ENCODE results near the gene SNUPN.

SNUPN gene

GRCh38 chr15:75641603-75642002 lies 16.1 kb upstream of the SNUPN start:
- 100% methylated on average over 1 of the region's 5 CpGs for WGBS (ENCODE audit: insufficient coverage)
- no peak overlapping the region for H3K4me3 ChIP-seq (ENCODE audit: control insufficient read depth in 1 of 7, extremely low read depth in 1 of 7, insufficient read depth in 4 of 7, low read depth in 2 of 7, low read length in 6 of 7)
- peaks cover 0 to 6% (median 0%) of the 10 kb centered on the region in 5 experiments for H3K27me3 ChIP-seq (replicated peaks in 2 of 5; ENCODE audit: control insufficient read depth in 4 of 5, insufficient read depth in 5 of 5, low read length in 4 of 5)
- H3K9me3 ChIP-seq (ENCODE audit: control extremely low read depth in 1 of 5, control insufficient read depth in 4 of 5, insufficient read depth in 2 of 5, low read depth in 1 of 5, low read length in 4 of 5), result no peaks in the 10 kb centered on the region
- H3K36me3 ChIP-seq (ENCODE audit: control insufficient read depth in 4 of 4, insufficient read depth in 4 of 4, low read length in 3 of 4), result peaks cover 0 to 13% (median 4%) of the 10 kb centered on the region in 4 experiments
- H3K27ac ChIP-seq (ENCODE audit: insufficient read depth in 1 of 2, low read depth in 1 of 2, low read length in 2 of 2, poor library complexity in 1 of 2, severe bottlenecking in 2 of 2), result no peak overlapping the region
- ChIA-PET CTCF (interaction anchor here (1.0 to 5.3 kb wide), 8 partner anchors 12 to 274 kb away, joined by 3 to 31 read pairs (median 4); partner anchors contain the start of gene SNUPN), POLR2A (interaction anchor here (3.5 kb wide), 1 partner anchor 15 kb away, joined by 17 read pairs; the partner anchor contains the start of gene SNUPN)
- DNase-seq, result peak in 2 of 3 donors; percentile 14 to 27
- H3K4me1 ChIP-seq (ENCODE audit: control extremely low read depth in 1 of 4, control insufficient read depth in 4 of 4, insufficient read depth in 4 of 4, low read length in 3 of 4), result peaks cover 10 to 41% (median 28%) of the 10 kb centered on the region in 4 experiments

GRCh38 chr15:75641179-75641503 lies 15.6 kb upstream of the SNUPN start:
- peak overlapping the region in 1 of 2 experiments; percentile 86 for H3K27ac ChIP-seq (ENCODE audit: insufficient read depth in 1 of 2, low read depth in 1 of 2, low read length in 2 of 2, poor library complexity in 1 of 2, severe bottlenecking in 2 of 2)
- peaks cover 0 to 13% (median 4%) of the 10 kb centered on the region in 4 experiments for H3K36me3 ChIP-seq (ENCODE audit: control insufficient read depth in 4 of 4, insufficient read depth in 4 of 4, low read length in 3 of 4)
- 70% methylated on average over 2 of the region's 4 CpGs for WGBS (ENCODE audit: insufficient coverage)
- ChIA-PET POLR2A (interaction anchor here (1.4 to 3.5 kb wide), 2 partner anchors 15 to 187 kb away, joined by 4 to 17 read pairs; partner anchors contain the start of gene SNUPN), CTCF (interaction anchor here (0.8 to 5.3 kb wide), 8 partner anchors 14 to 273 kb away, joined by 3 to 31 read pairs (median 4); partner anchors contain the start of genes PTPN9 and SNUPN)
- no peaks in the 10 kb centered on the region for H3K9me3 ChIP-seq (ENCODE audit: control extremely low read depth in 1 of 5, control insufficient read depth in 4 of 5, insufficient read depth in 2 of 5, low read depth in 1 of 5, low read length in 4 of 5)
- H3K4me3 ChIP-seq (ENCODE audit: control insufficient read depth in 1 of 7, extremely low read depth in 1 of 7, insufficient read depth in 4 of 7, low read depth in 2 of 7, low read length in 6 of 7), result peak overlapping the region in 2 of 7 experiments; percentile 98 to 99
- peaks cover 10 to 37% (median 27%) of the 10 kb centered on the region in 4 experiments for H3K4me1 ChIP-seq (ENCODE audit: control extremely low read depth in 1 of 4, control insufficient read depth in 4 of 4, insufficient read depth in 4 of 4, low read length in 3 of 4)
- H3K27me3 ChIP-seq (replicated peaks in 2 of 5; ENCODE audit: control insufficient read depth in 4 of 5, insufficient read depth in 5 of 5, low read length in 4 of 5), result peaks cover 0 to 3% (median 0%) of the 10 kb centered on the region in 5 experiments
- DNase-seq, result peak in 1 of 3 donors; percentile 67

- H3K4me3 ChIP-seq (ENCODE audit: control insufficient read depth in 1 of 7, extremely low read depth in 1 of 7, insufficient read depth in 4 of 7, low read depth in 2 of 7, low read length in 6 of 7), result peak overlapping the region; percentile 45 to 99 (median 84)
- no peaks in the 10 kb centered on the region for H3K27me3 ChIP-seq (replicated peaks in 2 of 5; ENCODE audit: control insufficient read depth in 4 of 5, insufficient read depth in 5 of 5, low read length in 4 of 5)
- peak; percentile 80 to 89 (median 85) for DNase-seq
- H3K27ac ChIP-seq (ENCODE audit: insufficient read depth in 1 of 2, low read depth in 1 of 2, low read length in 2 of 2, poor library complexity in 1 of 2, severe bottlenecking in 2 of 2), result peak overlapping the region; percentile 54 to 86
- peaks cover 10 to 37% (median 27%) of the 10 kb centered on the region in 4 experiments for H3K4me1 ChIP-seq (ENCODE audit: control extremely low read depth in 1 of 4, control insufficient read depth in 4 of 4, insufficient read depth in 4 of 4, low read length in 3 of 4)
- WGBS (ENCODE audit: insufficient coverage), result 0% methylated on average over 11 of the region's 17 CpGs
- POLR2A ChIA-PET, result interaction anchor here (1.4 to 3.5 kb wide), 2 partner anchors 14 to 187 kb away, joined by 4 to 17 read pairs; partner anchors contain the start of gene SNUPN
- H3K36me3 ChIP-seq (ENCODE audit: control insufficient read depth in 4 of 4, insufficient read depth in 4 of 4, low read length in 3 of 4), result peaks cover 0 to 13% (median 4%) of the 10 kb centered on the region in 4 experiments
- H3K9me3 ChIP-seq (ENCODE audit: control extremely low read depth in 1 of 5, control insufficient read depth in 4 of 5, insufficient read depth in 2 of 5, low read depth in 1 of 5, low read length in 4 of 5), result no peaks in the 10 kb centered on the region
- CTCF ChIA-PET, result interaction anchor here (0.8 to 5.3 kb wide), 14 partner anchors 11 to 273 kb away, joined by 3 to 31 read pairs (median 4); partner anchors contain the start of genes MAN2C1, PTPN9, SIN3A and SNUPN
Measured at GRCh38 chr15:75640483-75641178, 15.1 kb upstream of the SNUPN start.

- H3K27ac ChIP-seq (ENCODE audit: insufficient read depth in 1 of 2, low read depth in 1 of 2, low read length in 2 of 2, poor library complexity in 1 of 2, severe bottlenecking in 2 of 2), result peak within 1 kb of the TSS; percentile 54 to 86
- peak; percentile 97 to 99 (median 99) for DNase-seq
- CTCF ChIA-PET, result interaction anchor here (0.8 to 5.3 kb wide), 15 partner anchors 10 to 272 kb away, joined by 3 to 31 read pairs (median 4); partner anchors contain the start of genes MAN2C1, PTPN9, SIN3A and SNUPN
- no peaks in the 10 kb centered on the region for H3K27me3 ChIP-seq (replicated peaks in 2 of 5; ENCODE audit: control insufficient read depth in 4 of 5, insufficient read depth in 5 of 5, low read length in 4 of 5)
- H3K36me3 ChIP-seq (ENCODE audit: control insufficient read depth in 4 of 4, insufficient read depth in 4 of 4, low read length in 3 of 4), result peaks cover 0 to 13% (median 4%) of the 10 kb centered on the region in 4 experiments
- peaks cover 10 to 37% (median 27%) of the 10 kb centered on the region in 4 experiments for H3K4me1 ChIP-seq (ENCODE audit: control extremely low read depth in 1 of 4, control insufficient read depth in 4 of 4, insufficient read depth in 4 of 4, low read length in 3 of 4)
- WGBS (ENCODE audit: insufficient coverage), result under 1% methylated on average over 74 of the region's 83 CpGs
- POLR2A ChIA-PET, result interaction anchor here (0.9 to 3.5 kb wide), 3 partner anchors 14 to 186 kb away, joined by 4 to 17 read pairs (median 4); partner anchors contain the start of gene SNUPN
- no peaks in the 10 kb centered on the region for H3K9me3 ChIP-seq (ENCODE audit: control extremely low read depth in 1 of 5, control insufficient read depth in 4 of 5, insufficient read depth in 2 of 5, low read depth in 1 of 5, low read length in 4 of 5)
- H3K4me3 ChIP-seq (ENCODE audit: control insufficient read depth in 1 of 7, extremely low read depth in 1 of 7, insufficient read depth in 4 of 7, low read depth in 2 of 7, low read length in 6 of 7), result peak within 1 kb of the TSS; percentile 77 to 99 (median 84)
Measured at GRCh38 chr15:75639709-75640482, 14.4 kb upstream of the SNUPN start, which contains the start of gene IMP3. Gene IMP3, minus strand, starts transcription at chr15:75640224. Its CDS starts 56 bp downstream, at chr15:75640168.

GRCh38 chr15:75639191-75639708 lies 13.7 kb upstream of the SNUPN start:
- Histone ChIP-seq H3K27me3 (replicated peaks in 2 of 5; ENCODE audit: control insufficient read depth in 4 of 5, insufficient read depth in 5 of 5, low read length in 4 of 5) (no peaks in the 10 kb centered on the region), H3K9me3 (ENCODE audit: control extremely low read depth in 1 of 5, control insufficient read depth in 4 of 5, insufficient read depth in 2 of 5, low read depth in 1 of 5, low read length in 4 of 5) (no peaks in the 10 kb centered on the region), H3K4me3 (ENCODE audit: control insufficient read depth in 1 of 7, extremely low read depth in 1 of 7, insufficient read depth in 4 of 7, low read depth in 2 of 7, low read length in 6 of 7) (peak overlapping the region; percentile 77 to 99 (median 84)), H3K27ac (ENCODE audit: insufficient read depth in 1 of 2, low read depth in 1 of 2, low read length in 2 of 2, poor library complexity in 1 of 2, severe bottlenecking in 2 of 2) (peak overlapping the region; percentile 54 to 86), H3K4me1 (ENCODE audit: control extremely low read depth in 1 of 4, control insufficient read depth in 4 of 4, insufficient read depth in 4 of 4, low read length in 3 of 4) (peaks cover 10 to 37% (median 27%) of the 10 kb centered on the region in 4 experiments), H3K36me3 (ENCODE audit: control insufficient read depth in 4 of 4, insufficient read depth in 4 of 4, low read length in 3 of 4) (peaks cover 0 to 13% (median 4%) of the 10 kb centered on the region in 4 experiments)
- WGBS (ENCODE audit: insufficient coverage), result 0% methylated on average over 11 of the region's 16 CpGs
- DNase-seq, result peak in 2 of 3 donors; percentile 41 to 44
- ChIA-PET CTCF (interaction anchor here (1.1 to 5.3 kb wide), 10 partner anchors 12 to 271 kb away, joined by 3 to 31 read pairs (median 8); partner anchors contain the start of genes MAN2C1, SIN3A and SNUPN), POLR2A (interaction anchor here (0.9 to 3.5 kb wide), 2 partner anchors 13 to 32 kb away, joined by 4 to 17 read pairs; partner anchors contain the start of gene SNUPN)

GRCh38 chr15:75637245-75638009 lies 11.9 kb upstream of the SNUPN start:
- H3K27ac ChIP-seq (ENCODE audit: insufficient read depth in 1 of 2, low read depth in 1 of 2, low read length in 2 of 2, poor library complexity in 1 of 2, severe bottlenecking in 2 of 2), result peak overlapping the region in 1 of 2 experiments; percentile 86
- no peak for DNase-seq
- H3K9me3 ChIP-seq (ENCODE audit: control extremely low read depth in 1 of 5, control insufficient read depth in 4 of 5, insufficient read depth in 2 of 5, low read depth in 1 of 5, low read length in 4 of 5), result no peaks in the 10 kb centered on the region
- WGBS (ENCODE audit: insufficient coverage), result 56% methylated on average over 3 of the region's 4 CpGs
- ChIA-PET POLR2A (no interaction called here), CTCF (interaction anchor here (1.2 to 5.3 kb wide), 7 partner anchors 10 to 96 kb away, joined by 3 to 31 read pairs (median 9); partner anchors contain the start of gene SNUPN)
- H3K27me3 ChIP-seq (replicated peaks in 2 of 5; ENCODE audit: control insufficient read depth in 4 of 5, insufficient read depth in 5 of 5, low read length in 4 of 5), result no peaks in the 10 kb centered on the region
- peaks cover 0 to 13% (median 4%) of the 10 kb centered on the region in 4 experiments for H3K36me3 ChIP-seq (ENCODE audit: control insufficient read depth in 4 of 4, insufficient read depth in 4 of 4, low read length in 3 of 4)
- H3K4me3 ChIP-seq (ENCODE audit: control insufficient read depth in 1 of 7, extremely low read depth in 1 of 7, insufficient read depth in 4 of 7, low read depth in 2 of 7, low read length in 6 of 7), result peak overlapping the region in 2 of 7 experiments; percentile 84 to 99
- H3K4me1 ChIP-seq (ENCODE audit: control extremely low read depth in 1 of 4, control insufficient read depth in 4 of 4, insufficient read depth in 4 of 4, low read length in 3 of 4), result peaks cover 10 to 37% (median 27%) of the 10 kb centered on the region in 4 experiments

Measured in common myeloid progenitor, CD34-positive (primary cell).